Heart left ventricle (tissue), 13 donors: ENCODE data around the gene C12orf60.

Source experiments
- POLR2A ChIP-seq, 2 donors: fragments of 450-650 bp; IDR thresholded peaks; one replicate each; pipeline ENCODE4 v1.6.1; 2017; ENCODE audit warnings: antibody characterized with exemption in 2 of 2, mild to moderate bottlenecking in 2 of 2, moderate library complexity in 2 of 2
- TF ChIP-seq, protein P1 (sequence below), 12 donors: fragments of 200-600 bp; sonication (generic) in 4 of 12; IDR thresholded peaks; one replicate each; pipeline versions ENCODE4 v1.5.0 to v1.8.0; 2018 to 2022; ENCODE audit warnings: antibody characterized with exemption in 12 of 12, mild to moderate bottlenecking in 5 of 12
- donor health status: ischemic (EF 13 %, LVEDD 7.1; RV severe dilation, severe dysfunction).
- donor health status: DM: no; HTN: yes; CAD: no.
- donor health status: DM: no; HTN: no; CAD: no.
- donor health status: ischemic (EF 25% LVEDD 6.9; RV normal size, moderate dysfunction).
- donor health status: ischemic (EF 25% LVEDD 5.7; RV mildly dilated, moderate dysfunction).
- donor health status: ischemic (EF 35%, LVEDD 5.7; RV mildly dilated, moderate dysfunction).
- donor health status: nonischemic (EF 11% LVEDD 7.7; RV severe dilation, severe dysfunction).
- donor health status: DM: yes; HTN: yes; CAD: no.
- donor health status: PGD.
- donor health status: ischemic (EF 29% LVEDD 5.4; RV normal size, mild dysfunction).
- donor health status: nonischemic (EF 23%, LVEDD 6.1; RV moderate dilation, normal function).

- TF ChIP-seq, protein P1, sequence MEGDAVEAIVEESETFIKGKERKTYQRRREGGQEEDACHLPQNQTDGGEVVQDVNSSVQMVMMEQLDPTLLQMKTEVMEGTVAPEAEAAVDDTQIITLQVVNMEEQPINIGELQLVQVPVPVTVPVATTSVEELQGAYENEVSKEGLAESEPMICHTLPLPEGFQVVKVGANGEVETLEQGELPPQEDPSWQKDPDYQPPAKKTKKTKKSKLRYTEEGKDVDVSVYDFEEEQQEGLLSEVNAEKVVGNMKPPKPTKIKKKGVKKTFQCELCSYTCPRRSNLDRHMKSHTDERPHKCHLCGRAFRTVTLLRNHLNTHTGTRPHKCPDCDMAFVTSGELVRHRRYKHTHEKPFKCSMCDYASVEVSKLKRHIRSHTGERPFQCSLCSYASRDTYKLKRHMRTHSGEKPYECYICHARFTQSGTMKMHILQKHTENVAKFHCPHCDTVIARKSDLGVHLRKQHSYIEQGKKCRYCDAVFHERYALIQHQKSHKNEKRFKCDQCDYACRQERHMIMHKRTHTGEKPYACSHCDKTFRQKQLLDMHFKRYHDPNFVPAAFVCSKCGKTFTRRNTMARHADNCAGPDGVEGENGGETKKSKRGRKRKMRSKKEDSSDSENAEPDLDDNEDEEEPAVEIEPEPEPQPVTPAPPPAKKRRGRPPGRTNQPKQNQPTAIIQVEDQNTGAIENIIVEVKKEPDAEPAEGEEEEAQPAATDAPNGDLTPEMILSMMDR (IDR thresholded peaks at IDR 0.05): no peak
- TF ChIP-seq POLR2A (IDR thresholded peaks at IDR 0.05): no peak
These were observed 38.8 kb downstream of the C12orf60 start for GRCh38 chr12:14842315-14842714.
